T follicular helper cell (primary cell): ENCODE measurements around the gene COX8C.
"Not testable (repeated sequence)": the region's sequence is repeated elsewhere in the genome, so short reads cannot be mapped to it uniquely, and the experiment has no call there.

Source experiments
- DNase-seq: peaks from one replicate; pipeline ENCODE4 v3.0.0-alpha.2; 2020; ENCODE audit warnings: low read depth

Gene COX8C

GRCh38 chr14:93369713-93370266 is 22.8 kb downstream of the COX8C start:
- DNase-seq, result no peak

DNA sequence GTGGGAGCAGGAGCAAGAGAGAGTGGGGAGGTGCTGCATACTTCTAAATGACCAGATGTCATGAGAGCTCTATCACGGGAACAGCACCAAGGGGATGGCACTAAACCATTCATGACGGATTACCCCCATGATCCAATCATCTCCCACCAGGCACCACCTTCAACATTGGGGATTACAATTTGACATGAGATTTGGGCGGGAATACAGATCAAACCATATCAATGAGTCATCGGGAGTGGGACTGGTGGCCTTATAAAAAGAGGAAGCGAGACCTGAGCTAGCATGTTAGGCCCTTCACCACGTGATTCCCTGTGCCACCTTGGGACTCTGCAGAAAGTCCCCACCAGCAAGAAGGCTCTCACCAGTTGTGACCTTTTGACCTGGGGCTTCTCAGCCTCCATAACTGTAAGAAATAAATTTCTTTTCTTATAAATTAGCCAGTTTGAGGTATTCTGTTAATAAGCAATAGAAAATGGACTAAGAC is 28.7 kb downstream of the COX8C start:
- no peak for DNase-seq

DNA sequence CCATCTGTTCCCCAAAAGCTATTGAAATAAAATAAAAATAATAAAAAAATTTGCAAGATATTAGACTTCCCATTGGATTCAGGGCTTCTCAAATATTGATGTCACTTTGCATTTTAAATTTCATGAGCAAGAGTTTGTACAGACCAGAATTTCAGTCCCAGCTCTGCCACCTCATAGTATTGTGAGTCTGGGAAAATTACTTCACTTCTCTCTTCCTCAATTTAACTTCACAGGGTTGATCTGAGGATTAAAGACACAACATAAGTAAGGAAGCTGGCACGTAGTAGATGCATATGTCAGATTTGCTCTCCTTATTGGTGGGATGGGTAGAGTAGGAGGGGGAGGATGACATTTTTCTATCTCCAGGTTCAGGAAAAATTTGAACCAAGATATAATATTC is 32.8 kb downstream of the COX8C start:
- no peak for DNase-seq

DNA sequence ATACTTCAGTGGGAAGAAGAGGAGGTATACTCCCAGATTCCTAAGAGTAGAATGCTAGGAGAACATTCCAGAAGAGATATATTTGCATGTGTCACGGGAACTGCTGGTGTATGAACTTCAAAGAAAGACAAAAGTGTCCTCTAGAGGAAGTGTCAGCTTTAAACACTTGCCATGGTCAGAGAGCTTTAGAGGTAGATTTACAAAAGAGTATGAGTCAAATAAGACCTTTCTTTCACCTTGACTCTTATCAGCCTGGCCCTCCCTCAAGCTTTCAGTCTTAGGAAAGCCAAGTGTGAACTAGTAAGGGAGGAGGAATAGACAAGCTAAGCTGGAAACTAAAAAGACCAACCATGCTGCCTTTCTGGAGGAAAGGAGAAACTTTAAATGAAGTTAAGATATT is 34.7 kb downstream of the COX8C start:
- no peak for DNase-seq

DNA sequence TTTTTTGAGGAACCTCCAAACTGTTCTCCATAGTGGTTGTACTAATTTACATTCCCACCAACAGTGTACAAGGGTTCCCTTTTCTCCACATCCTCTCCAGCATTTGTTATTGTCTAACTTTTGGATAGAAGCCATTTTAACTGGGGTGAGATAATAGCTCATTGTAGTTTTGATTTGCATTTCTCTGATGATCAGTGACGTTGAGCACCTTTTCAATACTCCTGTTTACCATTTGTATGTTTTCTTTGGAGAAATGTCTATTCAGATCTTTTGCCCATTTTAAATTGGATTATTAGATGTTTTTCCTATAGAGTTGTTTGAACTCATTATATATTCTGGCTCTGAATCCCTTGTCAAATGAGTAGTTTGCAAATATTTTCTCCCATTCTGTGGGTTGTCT is 37.3 kb downstream of the COX8C start:
- DNase-seq, result not testable (repeated sequence)

DNA sequence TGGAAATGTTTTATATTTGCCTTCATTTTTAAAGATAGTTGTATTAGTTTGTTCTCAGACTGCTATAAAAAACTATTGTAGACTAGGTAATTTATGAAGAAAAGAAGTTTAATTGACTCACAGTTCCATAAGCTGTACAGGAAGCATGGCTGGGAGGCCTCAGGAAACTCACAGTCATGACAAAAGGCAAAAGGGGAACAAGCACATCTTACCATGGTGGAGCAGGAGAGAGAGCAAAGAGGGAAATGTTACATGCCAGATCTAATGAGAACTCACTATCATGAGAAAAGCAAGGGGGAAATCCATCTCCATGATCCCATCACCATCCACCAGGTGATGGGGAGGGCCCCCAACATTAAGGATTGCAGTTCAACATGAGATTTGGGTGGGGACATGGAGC is 48.2 kb downstream of the COX8C start:
- DNase-seq, result no peak

DNA sequence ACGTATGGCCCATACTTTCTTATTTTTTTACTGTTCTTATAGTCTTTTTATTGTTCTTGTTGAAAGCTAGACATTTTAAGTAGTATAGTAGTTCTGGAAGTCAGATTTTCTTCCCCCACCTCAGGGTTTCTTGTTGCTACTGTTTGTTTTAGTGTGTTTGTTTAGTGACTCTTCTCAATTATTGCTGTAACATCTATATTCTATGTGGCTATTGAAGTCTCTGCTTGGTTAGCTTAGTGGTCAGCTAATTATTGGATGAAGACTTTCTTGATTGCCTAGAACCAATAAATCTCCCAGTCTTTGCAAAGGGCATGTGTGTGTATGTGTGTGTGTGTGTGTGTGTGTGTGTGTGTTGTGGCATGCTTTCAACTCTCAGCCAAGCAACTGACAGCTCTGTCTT is 49.5 kb downstream of the COX8C start:
- DNase-seq, result no peak
